ENCODE measurements around the gene AFG3L2.
A peak's percentile ranks its signal among the peaks of the same experiment; 100 is the strongest.

The AFG3L2 gene

DNA sequence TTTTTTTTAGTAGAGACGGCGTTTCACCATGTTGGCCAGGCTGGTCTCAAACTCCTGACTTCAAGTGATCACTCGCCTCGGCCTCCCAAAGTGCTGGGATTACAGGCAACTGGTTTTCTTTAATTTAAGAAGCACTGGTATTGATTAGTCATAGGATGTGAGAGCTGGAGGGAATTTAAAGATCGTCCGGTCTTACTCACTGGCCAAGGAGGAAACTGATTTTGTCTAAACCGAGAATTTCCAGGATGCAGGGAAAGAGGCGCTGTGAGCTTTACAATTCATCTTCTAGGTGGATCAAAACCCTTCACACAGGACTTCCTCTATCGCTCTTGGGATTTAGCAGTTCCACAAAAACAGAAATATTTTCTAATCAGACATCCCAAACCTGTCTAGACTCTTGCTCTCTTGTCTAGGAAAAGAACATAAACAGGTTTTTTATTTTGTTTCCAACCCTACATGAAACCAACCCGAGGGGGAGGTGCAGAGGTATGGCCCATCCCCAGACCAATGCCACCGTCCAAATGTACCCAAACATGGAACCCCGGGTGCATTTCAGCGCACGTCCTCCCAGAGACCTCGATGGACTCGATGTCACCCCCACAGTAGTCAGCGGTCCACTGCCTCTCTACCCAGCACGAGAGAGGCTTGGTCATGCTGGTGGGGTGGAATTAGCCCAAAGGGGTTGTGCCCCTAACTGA is 81.5 kb downstream of the AFG3L2 start:
- peaks cover 2% of the 10 kb centered on the region for H3K27me3 ChIP-seq (ENCODE audit: insufficient read depth, low read length)
- H3K4me3 ChIP-seq (ENCODE audit: low read length) = no peak overlapping the region
- H3K36me3 ChIP-seq (ENCODE audit: insufficient read depth, low read length) = no peaks in the 10 kb centered on the region
- no peaks in the 10 kb centered on the region for H3K4me1 ChIP-seq (ENCODE audit: insufficient read depth, low read length)
- peaks cover 2% of the 10 kb centered on the region for H3K9me3 ChIP-seq (ENCODE audit: low read length)
- H2AFZ ChIP-seq (ENCODE audit: low read depth, low read length) = no peak overlapping the region

DNA sequence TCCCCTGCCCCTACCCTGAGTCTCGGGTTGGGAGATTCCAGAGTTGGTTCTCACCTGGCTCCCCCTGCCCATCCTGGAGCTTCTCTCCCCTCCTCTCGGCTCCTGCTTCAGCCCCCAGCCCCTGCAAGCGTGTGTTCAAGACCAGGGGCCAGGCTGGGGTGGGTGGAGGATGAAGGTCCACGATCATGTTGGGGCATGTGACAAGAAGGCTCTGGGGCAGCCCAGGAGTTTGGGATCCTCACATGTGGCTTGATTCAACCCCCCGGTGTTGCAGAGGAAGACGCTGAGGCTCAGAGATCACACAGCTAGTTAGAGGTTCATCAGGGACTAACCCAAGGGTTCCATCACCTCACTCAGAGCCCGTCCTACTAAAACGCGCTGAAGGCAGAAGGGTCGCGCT is 83.2 kb downstream of the AFG3L2 start:
- Histone ChIP-seq H3K36me3 (ENCODE audit: insufficient read depth, low read length) (no peaks in the 10 kb centered on the region), H3K4me1 (ENCODE audit: insufficient read depth, low read length) (peaks cover 3% of the 10 kb centered on the region), H2AFZ (ENCODE audit: low read depth, low read length) (no peak overlapping the region), H3K9me3 (ENCODE audit: low read length) (peaks cover 2% of the 10 kb centered on the region), H3K27me3 (ENCODE audit: insufficient read depth, low read length) (peaks cover 14% of the 10 kb centered on the region), H3K4me3 (ENCODE audit: low read length) (no peak overlapping the region)

DNA sequence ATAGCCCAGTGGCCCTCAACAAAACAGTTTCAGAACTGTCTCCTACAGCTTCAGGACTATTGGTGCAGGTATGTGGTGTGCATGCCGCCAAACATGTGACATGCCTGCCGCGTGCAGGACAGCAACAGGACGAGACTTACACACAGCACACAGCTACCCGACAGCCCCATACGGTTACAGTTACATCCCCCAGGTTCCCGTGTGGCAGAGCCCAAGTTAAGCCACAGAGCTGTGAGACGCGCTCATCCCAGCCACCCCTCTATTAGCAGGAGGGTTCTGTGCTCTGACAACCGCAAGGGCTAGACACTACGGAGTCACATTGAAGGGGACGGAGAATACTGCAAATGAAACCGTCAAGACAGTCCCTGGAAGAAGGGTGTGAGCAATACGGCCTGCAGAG is 85.3 kb downstream of the AFG3L2 start:
- Histone ChIP-seq H3K4me1 (ENCODE audit: insufficient read depth, low read length) (peaks cover 15% of the 10 kb centered on the region), H3K36me3 (ENCODE audit: insufficient read depth, low read length) (no peaks in the 10 kb centered on the region), H3K27me3 (ENCODE audit: insufficient read depth, low read length) (peaks cover 34% of the 10 kb centered on the region), H3K4me3 (ENCODE audit: low read length) (no peak overlapping the region), H2AFZ (ENCODE audit: low read depth, low read length) (no peak overlapping the region), H3K9me3 (ENCODE audit: low read length) (no peaks in the 10 kb centered on the region)

DNA sequence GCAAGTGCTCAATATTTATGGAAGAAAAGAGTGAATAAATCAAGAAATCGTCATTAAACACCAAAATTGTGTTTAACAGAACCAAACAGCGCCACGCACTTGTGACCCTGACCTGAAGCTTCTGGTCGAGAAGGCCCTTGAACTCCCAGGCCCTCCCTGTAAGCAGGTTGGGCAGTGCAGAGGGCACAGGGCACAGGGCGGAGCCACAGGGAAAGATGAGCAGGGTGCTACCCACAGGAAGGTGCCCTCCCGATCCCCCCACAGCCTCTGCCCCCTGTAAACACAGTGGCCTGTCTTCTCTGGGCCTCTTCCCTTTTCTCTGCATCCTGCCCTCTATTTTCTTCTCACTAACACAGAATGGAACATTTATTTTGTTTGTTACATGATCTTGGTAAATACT is 85.9 kb downstream of the AFG3L2 start:
- Histone ChIP-seq H3K36me3 (ENCODE audit: insufficient read depth, low read length) (no peaks in the 10 kb centered on the region), H3K9me3 (ENCODE audit: low read length) (no peaks in the 10 kb centered on the region), H2AFZ (ENCODE audit: low read depth, low read length) (no peak overlapping the region), H3K4me1 (ENCODE audit: insufficient read depth, low read length) (peaks cover 15% of the 10 kb centered on the region), H3K4me3 (ENCODE audit: low read length) (no peak overlapping the region), H3K27me3 (ENCODE audit: insufficient read depth, low read length) (peaks cover 37% of the 10 kb centered on the region)

DNA sequence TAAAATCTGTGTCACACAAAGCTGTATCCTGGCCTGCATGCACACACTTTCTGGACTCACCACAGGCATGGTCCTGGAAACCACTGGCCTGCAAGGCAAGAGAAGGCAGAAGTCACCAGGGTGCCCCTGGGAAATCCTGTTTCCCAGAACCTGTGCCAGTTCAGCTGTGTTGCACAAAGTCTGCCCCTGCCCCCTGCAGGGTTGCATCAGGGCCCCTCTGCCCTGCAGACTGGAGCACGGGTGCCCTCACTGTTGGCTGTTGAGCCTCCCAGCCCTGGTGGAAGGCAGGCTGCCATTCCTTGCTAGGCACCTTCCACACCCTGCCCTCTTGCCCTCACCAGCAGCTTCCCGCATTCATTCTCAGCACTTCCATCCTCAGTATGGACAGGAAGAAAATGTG is 86.9 kb downstream of the AFG3L2 start:
- Histone ChIP-seq H3K9me3 (ENCODE audit: low read length) (no peaks in the 10 kb centered on the region), H3K4me3 (ENCODE audit: low read length) (no peak overlapping the region), H3K4me1 (ENCODE audit: insufficient read depth, low read length) (peaks cover 15% of the 10 kb centered on the region), H3K27me3 (ENCODE audit: insufficient read depth, low read length) (peaks cover 38% of the 10 kb centered on the region), H3K36me3 (ENCODE audit: insufficient read depth, low read length) (no peaks in the 10 kb centered on the region), H2AFZ (ENCODE audit: low read depth, low read length) (no peak overlapping the region)

DNA sequence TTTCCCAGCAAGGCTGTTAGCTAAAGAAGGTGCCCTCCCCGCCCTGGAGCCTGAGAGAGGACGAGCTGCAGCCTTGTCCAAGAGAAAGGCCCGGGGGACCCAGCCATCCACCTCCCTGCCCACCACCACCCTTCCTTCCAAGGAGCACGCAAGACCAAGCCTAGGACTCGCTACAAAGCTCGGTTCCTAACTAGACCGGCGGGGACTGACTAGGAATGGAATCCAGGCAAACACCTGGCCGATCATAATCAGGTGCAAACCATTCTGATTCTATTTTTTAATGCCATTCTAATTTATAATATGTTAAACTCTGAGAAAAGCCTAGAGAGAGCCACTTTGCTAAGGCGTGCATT is 88.6 kb downstream of the AFG3L2 start:
- peaks cover 45% of the 10 kb centered on the region for H3K27me3 ChIP-seq (ENCODE audit: insufficient read depth, low read length)

DNA sequence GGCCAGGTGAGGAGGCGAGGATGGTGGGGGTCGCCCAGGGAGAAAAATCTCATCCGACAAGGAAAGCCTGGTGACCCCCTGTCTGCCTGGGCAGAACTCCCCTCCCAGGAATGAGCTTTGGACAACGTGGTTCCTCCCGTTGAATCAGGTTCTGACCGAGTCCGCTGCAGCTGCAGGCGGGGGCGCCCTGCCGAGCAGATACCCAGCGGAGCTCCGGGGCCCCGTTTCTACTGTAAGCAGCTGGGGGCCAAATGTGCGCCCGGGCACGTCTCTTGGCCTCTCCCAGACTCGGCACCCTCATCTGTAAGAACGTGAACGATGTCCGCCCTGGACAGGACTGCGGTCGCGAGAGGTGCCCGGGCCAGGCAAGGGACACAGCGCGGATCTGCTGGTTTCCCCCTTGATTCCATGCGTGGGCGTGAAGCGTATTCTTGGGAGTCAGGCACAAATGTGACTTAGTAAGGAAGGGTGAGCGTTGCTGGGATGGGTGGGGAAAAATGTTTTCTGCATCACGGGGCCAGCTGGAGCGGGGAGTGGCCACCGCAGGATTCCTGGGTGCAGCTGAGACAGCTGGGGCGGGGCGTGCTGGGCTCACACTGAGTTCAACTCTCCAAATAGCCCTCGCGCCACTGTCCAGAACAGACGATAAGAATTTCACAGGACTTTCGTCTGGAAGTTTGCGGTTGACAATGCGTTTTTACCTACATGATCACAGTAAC is 89.2 kb downstream of the AFG3L2 start:
- peaks cover 15% of the 10 kb centered on the region for H3K4me1 ChIP-seq (ENCODE audit: insufficient read depth, low read length)
- H2AFZ ChIP-seq (ENCODE audit: low read depth, low read length) = peak overlapping the region; percentile 13
- peak overlapping the region; percentile 36 for H3K4me3 ChIP-seq (ENCODE audit: low read length)
- H3K27me3 ChIP-seq (ENCODE audit: insufficient read depth, low read length) = peaks cover 45% of the 10 kb centered on the region
- no peaks in the 10 kb centered on the region for H3K36me3 ChIP-seq (ENCODE audit: insufficient read depth, low read length)
- H3K9me3 ChIP-seq (ENCODE audit: low read length) = no peaks in the 10 kb centered on the region

More for the DNA sequence above, 88.6 kb downstream of the AFG3L2 start:
- no peaks in the 10 kb centered on the region for H3K36me3 ChIP-seq (ENCODE audit: insufficient read depth, low read length)
- H3K4me3 ChIP-seq (ENCODE audit: low read length) = peak overlapping the region; percentile 36
- peak overlapping the region; percentile 13 for H2AFZ ChIP-seq (ENCODE audit: low read depth, low read length)
- peaks cover 15% of the 10 kb centered on the region for H3K4me1 ChIP-seq (ENCODE audit: insufficient read depth, low read length)
- H3K9me3 ChIP-seq (ENCODE audit: low read length) = no peaks in the 10 kb centered on the region

DNA sequence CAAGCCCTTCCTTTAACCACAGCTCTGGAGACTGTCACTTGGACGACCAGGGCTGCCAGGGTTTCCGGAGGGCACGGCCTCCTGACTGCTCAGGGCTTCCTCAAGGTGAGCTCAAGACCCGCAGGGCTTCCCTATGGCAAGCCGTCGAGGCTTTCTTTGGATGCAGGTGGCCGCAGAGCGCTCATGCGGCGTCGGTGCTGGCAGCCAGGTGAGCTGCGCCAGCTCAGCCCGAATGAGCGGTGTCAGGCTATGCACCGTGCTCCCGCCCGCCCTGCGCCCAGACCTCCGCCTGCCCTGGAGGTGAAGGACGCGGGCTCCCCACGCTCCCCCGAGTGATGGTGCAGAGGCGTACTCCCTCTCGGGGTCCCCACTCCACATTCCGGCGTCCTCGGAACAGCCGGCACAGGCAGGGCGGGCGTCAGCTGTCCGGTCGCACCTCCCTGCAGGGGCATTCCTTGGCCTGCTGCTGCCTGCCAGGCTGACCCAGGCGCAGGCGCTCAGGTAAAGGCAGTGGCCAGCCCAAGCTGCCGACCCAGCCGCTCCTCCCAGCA is 89.8 kb downstream of the AFG3L2 start:
- H3K4me3 ChIP-seq (ENCODE audit: low read length) = no peak overlapping the region
- peaks cover 45% of the 10 kb centered on the region for H3K27me3 ChIP-seq (ENCODE audit: insufficient read depth, low read length)
- no peaks in the 10 kb centered on the region for H3K9me3 ChIP-seq (ENCODE audit: low read length)
- peak overlapping the region; percentile 13 for H2AFZ ChIP-seq (ENCODE audit: low read depth, low read length)
- no peaks in the 10 kb centered on the region for H3K36me3 ChIP-seq (ENCODE audit: insufficient read depth, low read length)
- peaks cover 21% of the 10 kb centered on the region for H3K4me1 ChIP-seq (ENCODE audit: insufficient read depth, low read length)

DNA sequence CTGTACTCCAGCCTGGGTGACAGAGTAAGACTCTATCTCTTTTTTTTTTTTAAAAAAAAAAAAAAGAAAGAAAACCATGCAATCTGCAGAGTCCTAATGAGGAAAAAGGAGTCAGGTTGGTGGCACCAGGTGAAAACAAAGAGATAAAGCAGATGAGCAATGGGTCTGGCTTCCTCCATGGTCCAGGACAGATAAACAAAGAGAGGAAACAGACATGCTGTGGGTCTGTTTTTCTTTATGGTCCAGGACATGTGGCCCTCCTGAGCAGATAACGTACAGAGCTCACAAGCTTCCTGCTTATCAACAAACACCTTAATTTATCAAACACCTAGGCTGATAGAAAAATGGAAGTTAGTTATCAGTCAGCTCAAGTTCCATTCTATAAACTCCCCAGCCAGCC is 93.4 kb downstream of the AFG3L2 start:
- Histone ChIP-seq H2AFZ (ENCODE audit: low read depth, low read length) (no peak overlapping the region), H3K36me3 (ENCODE audit: insufficient read depth, low read length) (no peaks in the 10 kb centered on the region), H3K4me3 (ENCODE audit: low read length) (no peak overlapping the region)

DNA sequence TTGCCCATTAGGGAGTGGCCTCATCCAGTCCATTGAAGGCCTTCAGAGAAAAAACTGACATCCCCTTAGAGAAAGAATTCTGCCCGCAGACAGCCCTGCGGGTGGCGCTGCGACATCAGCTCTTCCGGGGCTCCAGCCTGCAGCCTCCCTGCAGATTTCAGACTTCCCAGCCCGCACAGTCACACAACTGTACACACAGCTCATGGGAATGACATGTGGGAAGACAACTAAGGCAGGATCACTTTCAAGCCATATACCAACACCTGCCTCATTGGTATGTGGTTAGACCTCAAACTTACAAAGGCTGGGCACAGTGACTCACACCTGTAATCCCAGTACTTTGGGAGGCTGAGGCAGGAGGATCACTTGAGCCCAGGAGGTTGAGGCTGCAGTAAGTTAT is 93.8 kb downstream of the AFG3L2 start:
- Histone ChIP-seq H3K9me3 (ENCODE audit: low read length) (no peaks in the 10 kb centered on the region), H3K4me1 (ENCODE audit: insufficient read depth, low read length) (peaks cover 26% of the 10 kb centered on the region), H3K27me3 (ENCODE audit: insufficient read depth, low read length) (peaks cover 26% of the 10 kb centered on the region), H3K4me3 (ENCODE audit: low read length) (no peak overlapping the region), H2AFZ (ENCODE audit: low read depth, low read length) (no peak overlapping the region), H3K36me3 (ENCODE audit: insufficient read depth, low read length) (no peaks in the 10 kb centered on the region)

More for the DNA sequence above, 93.4 kb downstream of the AFG3L2 start:
- Histone ChIP-seq H3K4me1 (ENCODE audit: insufficient read depth, low read length) (peaks cover 25% of the 10 kb centered on the region), H3K27me3 (ENCODE audit: insufficient read depth, low read length) (peaks cover 30% of the 10 kb centered on the region), H3K9me3 (ENCODE audit: low read length) (no peaks in the 10 kb centered on the region)

DNA sequence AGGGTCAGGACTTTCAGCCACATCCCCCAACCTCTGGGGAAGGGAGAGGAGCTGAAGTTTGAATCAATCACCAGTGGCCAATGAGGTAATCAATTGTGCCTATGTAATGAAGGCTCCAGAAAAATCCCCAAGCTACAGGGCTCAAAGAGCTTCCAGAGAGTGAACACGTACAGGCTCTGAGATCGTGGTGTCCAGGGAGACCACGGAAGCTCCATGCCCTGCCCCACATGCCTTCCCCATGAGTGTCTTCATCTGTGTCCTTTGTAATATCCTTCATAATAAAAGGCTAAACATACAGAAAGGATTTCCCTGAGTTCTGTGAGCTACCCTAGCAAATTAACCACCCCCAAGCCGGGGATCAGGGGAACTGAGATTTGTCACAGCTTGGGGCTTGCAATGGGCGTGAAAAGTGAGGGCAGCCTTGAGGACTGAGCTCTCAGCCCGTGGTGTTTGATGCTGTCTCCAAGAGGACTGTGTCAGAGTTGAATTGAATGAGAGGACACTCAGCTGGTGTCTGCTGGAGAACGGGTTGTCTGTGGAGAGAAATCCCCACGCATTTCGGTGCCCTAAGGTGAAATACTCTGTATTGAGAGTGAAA is 94.5 kb downstream of the AFG3L2 start:
- Histone ChIP-seq H3K4me1 (ENCODE audit: insufficient read depth, low read length) (peaks cover 22% of the 10 kb centered on the region), H2AFZ (ENCODE audit: low read depth, low read length) (no peak overlapping the region), H3K36me3 (ENCODE audit: insufficient read depth, low read length) (no peaks in the 10 kb centered on the region), H3K27me3 (ENCODE audit: insufficient read depth, low read length) (peaks cover 18% of the 10 kb centered on the region), H3K9me3 (ENCODE audit: low read length) (no peaks in the 10 kb centered on the region), H3K4me3 (ENCODE audit: low read length) (no peak overlapping the region)

DNA sequence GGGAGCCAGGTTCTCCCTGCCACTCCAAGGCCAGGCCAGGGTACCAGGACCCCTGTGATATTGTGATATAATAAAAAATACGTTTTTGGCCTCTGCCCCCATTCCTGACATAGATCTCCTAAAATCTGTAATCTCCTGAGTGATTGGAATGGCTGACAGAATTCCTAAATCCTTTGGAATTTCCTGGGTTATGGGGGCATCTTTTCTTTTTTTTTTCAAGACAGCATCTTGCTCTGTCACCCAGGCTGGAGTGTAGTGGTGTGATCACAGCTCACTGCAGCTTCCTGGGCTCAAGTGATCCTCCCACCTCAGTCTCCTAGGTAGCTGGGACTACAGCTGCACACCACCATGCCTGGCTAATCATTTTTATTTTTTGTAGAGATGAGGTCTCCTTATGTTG is 95.2 kb downstream of the AFG3L2 start:
- Histone ChIP-seq H3K36me3 (ENCODE audit: insufficient read depth, low read length) (no peaks in the 10 kb centered on the region), H3K27me3 (ENCODE audit: insufficient read depth, low read length) (peaks cover 12% of the 10 kb centered on the region), H3K4me1 (ENCODE audit: insufficient read depth, low read length) (peaks cover 21% of the 10 kb centered on the region), H3K4me3 (ENCODE audit: low read length) (no peak overlapping the region), H2AFZ (ENCODE audit: low read depth, low read length) (no peak overlapping the region), H3K9me3 (ENCODE audit: low read length) (no peaks in the 10 kb centered on the region)

DNA sequence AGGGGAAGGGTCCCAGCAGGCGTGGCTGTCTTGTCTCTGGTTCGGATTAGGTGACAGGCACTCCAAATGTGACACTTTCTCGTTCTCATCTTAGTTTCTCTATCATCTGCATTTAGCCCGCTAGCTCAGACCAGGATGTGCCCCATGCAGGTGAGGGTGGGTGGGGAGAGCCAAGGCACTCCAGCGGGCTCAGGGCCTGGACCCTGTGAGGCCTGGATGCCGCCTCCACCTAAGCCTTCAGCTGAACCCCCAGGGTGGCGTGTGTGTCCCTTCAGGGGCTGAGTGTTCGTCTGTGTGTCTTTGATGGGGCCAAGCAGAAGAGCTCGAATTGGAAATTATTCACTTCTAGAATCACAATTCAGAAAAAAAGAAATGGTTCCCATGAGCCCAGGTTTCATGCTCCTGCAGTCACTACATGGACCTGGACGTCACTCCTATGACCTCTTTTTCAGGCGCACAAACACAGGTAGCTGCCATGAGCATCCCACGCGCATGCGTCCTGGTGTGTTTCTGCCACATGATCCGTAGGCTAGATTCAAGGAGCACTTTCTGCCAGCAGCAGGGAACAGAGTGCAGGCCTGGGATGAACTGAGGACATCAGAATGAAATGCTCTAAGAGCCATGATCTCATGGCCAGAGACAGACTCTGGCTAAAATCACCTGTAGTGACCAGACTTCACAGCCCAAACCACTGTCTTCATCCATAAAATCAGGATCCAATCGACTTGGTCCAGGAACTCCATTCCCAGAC is 97.1 kb downstream of the AFG3L2 start:
- Histone ChIP-seq H3K9me3 (ENCODE audit: low read length) (no peaks in the 10 kb centered on the region), H2AFZ (ENCODE audit: low read depth, low read length) (no peak overlapping the region), H3K4me3 (ENCODE audit: low read length) (no peak overlapping the region), H3K27me3 (ENCODE audit: insufficient read depth, low read length) (peaks cover 6% of the 10 kb centered on the region), H3K36me3 (ENCODE audit: insufficient read depth, low read length) (no peaks in the 10 kb centered on the region), H3K4me1 (ENCODE audit: insufficient read depth, low read length) (peaks cover 21% of the 10 kb centered on the region)
